ENCODE data around the gene INF2.
"Not testable (repeated sequence)": the region's sequence is repeated elsewhere in the genome, so short reads cannot be mapped to it uniquely, and the experiment has no call there.

Gene INF2

GRCh38 chr14:104721505-104722431 lies 32.4 kb downstream of the INF2 start:
- DNase-seq (ENCODE audit: low spot score), result peak; percentile 95

DNA sequence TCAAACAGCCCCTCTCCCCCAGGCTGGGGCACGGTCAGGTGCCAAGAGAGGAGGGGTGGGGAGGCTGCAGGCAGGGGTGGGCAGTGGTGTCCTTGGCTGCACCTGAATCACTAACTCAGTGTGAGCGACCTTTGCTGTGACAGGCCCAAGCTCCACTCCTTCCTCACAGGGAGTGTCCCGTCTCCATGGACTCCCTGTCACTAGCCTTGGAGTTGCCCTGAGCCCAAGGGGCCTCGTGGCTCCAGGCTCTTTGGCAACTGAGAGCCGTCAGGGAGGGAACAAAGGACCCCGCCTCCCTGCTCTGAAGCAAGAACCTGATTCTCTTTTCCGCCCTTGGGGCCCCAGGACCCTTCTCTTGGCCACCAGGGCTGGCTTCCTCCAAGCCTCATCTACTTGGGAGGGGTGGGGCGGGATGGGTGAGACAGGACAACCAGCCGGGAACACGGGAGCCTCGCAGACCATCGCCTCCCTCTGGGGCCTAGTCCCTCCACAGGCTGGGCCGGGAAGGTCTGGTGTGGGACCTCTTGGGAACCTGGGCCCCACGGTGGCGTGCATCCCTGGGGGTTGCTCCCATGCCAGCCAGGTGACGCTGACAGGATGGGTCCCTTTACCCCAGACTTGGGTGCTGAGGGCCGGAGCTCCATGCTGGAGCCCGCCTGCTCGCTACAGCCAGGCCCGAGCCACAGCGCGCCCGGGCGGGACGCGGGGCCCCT lies 33.7 kb downstream of the INF2 start:
- DNase-seq (ENCODE audit: low spot score), result no peak

DNA sequence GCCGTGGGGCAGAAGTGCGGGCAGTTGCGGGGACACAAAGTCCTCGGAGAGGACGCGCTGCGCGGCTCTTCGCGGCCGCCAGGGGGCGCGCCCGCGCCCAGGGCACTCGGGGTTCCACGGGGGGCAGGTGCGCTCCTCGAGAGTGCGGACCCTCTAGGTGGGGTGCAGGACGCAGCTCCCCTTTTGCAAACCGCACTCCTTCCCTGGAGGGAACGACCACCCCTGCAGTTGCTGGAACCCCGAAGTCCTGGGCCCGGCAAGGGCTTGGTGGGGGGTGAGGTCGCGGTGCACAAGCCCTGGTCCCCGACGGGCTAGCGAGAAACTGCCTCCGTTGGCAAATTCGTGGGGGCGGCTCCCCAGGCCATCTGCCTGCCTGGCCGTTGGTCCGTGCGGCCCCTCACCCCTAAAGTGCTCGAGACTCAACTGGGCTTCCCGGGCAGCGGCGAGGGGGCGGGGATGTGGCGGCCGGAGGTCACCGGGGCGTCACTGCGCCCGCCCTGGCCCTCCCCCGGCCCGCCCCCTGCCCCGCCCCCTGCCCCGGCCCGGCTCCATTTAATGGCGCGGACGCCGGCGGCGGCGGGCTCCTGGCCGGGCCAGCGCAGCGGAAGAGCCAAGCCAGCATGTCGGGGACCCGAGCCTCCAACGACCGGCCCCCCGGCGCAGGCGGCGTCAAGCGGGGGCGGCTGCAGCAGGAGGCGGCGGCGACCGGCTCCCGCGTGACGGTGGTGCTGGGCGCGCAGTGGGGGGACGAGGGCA lies 34.4 kb downstream of the INF2 start, which contains the start of gene ADSS1:
ADSS1 (plus strand) TSS at position 579 of the 756 bp plus-strand sequence; CDS start at position 621, 42 bp downstream.
- DNase-seq (ENCODE audit: low spot score), result peak; percentile 65

DNA sequence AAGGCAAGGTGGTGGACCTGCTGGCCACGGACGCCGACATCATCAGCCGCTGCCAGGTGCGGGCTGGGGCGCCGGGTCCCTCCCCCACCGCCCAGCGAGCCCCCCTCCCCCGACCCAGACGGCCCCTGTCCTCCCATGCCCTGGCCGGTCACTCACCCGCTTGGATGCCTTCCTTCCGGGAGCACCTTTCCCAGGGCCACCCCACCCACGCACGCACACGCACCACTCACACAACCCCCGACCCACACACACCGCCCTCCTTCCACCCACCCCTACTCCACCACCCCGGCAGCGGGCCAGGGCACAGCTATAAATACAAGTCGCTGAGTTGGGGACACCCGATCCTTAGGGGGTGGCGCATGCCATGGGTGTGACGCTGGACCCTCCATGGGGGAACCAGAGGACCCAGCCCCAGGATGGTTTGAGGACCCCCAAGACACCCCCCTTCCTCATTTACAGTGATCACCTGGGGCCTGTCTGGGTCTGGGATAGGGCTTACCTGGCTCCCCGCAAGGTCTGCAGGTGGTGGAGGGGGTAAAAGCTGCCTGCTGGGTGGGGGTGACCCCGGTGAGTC lies 35.1 kb downstream of the INF2 start:
- no peak for DNase-seq (ENCODE audit: low spot score)

DNA sequence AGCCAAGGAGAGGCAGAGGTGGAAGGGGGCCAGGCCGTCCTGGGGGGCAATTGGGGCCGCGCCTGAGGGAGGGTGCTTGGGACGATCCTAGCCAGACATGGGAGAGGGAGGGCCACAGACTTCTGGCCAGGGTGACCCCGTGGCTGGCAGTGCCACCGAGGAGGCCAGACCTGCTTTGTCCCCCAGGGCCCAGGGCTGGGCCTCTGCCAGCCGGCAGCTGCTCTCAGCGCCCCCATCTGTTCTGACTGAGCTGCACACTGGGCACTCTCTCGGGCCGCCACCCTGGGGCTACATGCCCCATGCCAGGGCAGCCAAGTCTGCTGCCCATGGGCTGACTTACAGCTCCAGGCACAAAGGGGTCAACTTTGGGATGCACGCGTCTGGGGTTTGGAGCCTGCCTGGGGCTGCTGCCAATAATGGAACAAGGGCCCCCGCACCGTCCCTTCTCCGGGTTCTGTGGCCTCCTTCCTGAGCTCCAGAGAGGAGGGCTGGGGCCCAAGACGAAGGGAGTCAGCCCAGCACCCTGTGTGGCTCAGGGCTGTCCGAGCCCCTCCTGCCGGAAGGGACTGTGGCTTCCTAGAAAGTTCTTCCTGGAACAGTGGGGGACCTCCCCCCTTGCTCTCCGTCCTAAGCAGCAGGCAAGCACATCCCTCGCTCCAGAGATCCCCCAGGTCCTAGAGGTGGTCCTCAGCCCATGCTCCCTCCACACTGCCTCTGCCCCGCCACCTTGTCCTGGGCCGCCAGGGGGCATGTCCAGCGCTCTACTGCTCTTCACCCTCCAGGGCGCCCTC lies 35.8 kb downstream of the INF2 start:
- no peak for DNase-seq (ENCODE audit: low spot score)

- no peak for DNase-seq (ENCODE audit: low spot score)
These were observed 36.5 kb downstream of the INF2 start for GRCh38 chr14:104725772-104726548.

DNA sequence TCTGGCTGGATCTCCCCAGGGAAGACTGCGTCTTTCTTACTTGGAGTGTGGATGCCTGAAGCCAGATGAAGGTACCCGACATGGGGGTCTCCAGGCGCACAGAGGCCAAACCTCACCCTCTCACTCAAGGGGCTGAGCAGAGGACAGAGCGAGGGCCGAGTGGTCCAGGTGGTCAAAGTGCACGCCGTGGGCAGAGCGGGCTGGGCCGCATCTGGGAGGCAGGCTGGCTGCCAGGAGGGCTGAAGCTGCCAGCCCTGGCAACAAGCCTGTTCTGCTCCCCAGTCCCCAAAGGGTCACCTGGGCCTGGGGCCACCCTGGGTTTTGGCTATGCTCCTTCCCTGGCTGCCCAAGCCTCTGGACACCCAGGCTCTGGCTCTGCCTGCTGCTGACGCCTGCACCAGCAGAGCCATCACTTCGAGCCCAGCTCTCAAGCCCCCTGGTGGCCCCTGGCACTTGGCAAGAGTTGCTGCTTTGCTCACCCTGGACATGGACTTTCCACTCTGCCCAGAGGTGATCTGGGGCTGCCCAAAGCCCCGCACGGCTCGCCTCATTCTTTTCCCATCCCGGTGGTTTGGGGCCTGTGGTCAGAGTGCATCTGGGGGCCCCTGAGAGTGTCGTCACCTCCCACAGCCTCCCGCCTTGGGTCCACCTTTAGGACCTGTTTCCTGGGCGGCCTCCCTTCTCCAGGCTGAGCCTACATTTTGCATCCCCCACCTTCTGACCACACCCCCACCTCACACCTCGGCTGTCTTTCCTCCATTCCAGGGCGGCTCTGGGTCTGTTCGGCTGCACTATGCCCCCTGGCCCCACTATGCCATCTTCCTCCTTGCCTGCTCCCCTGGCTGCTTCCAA lies 37.4 kb downstream of the INF2 start:
- DNase-seq (ENCODE audit: low spot score), result no peak

- no peak for DNase-seq (ENCODE audit: low spot score)
These were observed 39.2 kb downstream of the INF2 start for GRCh38 chr14:104728631-104729030.

- not testable (repeated sequence) for DNase-seq (ENCODE audit: low spot score)
These were observed 39.9 kb downstream of the INF2 start for GRCh38 chr14:104729176-104729834.

DNA sequence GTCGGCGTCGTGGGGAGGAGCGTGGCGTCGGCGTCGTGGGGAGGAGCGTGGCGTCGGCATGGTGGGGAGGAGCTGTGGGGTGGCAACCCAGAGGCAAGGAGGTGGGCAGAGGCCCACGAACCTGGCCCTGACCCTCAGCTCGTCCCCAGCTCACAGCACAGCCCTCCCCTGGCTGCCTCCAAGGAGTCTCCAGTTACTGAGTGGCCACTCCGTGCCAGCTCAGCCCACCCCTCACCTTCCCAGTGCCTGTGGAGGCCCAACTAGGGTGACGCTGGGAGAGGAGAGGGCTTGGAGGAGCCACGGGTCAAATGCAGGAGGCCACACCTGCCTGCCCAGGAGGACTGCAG lies 40.4 kb downstream of the INF2 start:
- DNase-seq (ENCODE audit: low spot score), result no peak

GRCh38 chr14:104730487-104730886 lies 41.1 kb downstream of the INF2 start:
- DNase-seq (ENCODE audit: low spot score), result no peak

GRCh38 chr14:104731320-104732294 lies 42.2 kb downstream of the INF2 start:
- no peak for DNase-seq (ENCODE audit: low spot score)

- DNase-seq (ENCODE audit: low spot score), result no peak
These were observed 43.0 kb downstream of the INF2 start for GRCh38 chr14:104732355-104732804.

- DNase-seq (ENCODE audit: low spot score), result no peak
These were observed 43.7 kb downstream of the INF2 start for GRCh38 chr14:104732931-104733681.

GRCh38 chr14:104734051-104734587 lies 44.7 kb downstream of the INF2 start:
- no peak for DNase-seq (ENCODE audit: low spot score)

DNA sequence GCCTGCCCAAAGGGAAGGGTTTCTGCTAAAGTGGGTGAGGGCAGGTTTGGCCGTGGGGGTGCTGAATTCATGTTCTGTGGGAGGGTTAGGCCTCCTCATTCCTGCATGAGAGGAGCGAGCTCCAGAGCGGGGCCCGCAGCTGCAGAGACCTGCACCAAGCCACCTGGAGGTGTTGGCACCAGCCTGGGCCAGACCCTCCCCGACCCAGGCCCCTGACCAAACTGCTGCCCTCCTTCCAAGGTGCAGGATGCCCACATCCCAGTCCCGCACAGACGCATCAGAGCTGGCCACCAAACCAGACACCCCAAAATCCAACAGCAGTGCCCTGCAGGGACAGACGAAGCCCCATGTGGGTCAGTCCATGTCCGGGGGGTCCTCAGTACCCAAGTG lies 45.2 kb downstream of the INF2 start:
- DNase-seq (ENCODE audit: low spot score), result no peak

All from hepatic stellate cell (primary cell).